A204.1 (cell line): ENCODE data around the gene ECSCR.
"Not testable (repeated sequence)": the region's sequence is repeated elsewhere in the genome, so short reads cannot be mapped to it uniquely, and the experiment has no call there.

Experiments used
- FAIRE-seq: peaks from 2 replicates; lab custom pipeline; 2012; peaks lifted over from hg19 to GRCh38; lab: Jason Lieb, UNC

ECSCR gene

GRCh38 chr5:139462586-139463276, at the start of gene ECSCR:
Gene ECSCR, minus strand, starts transcription at chr5:139462743. Its CDS starts 73 bp downstream, at chr5:139462670.
- no peak for FAIRE-seq

- not testable (repeated sequence) for FAIRE-seq
Measured at GRCh38 chr5:139504722-139505121, 42.2 kb upstream of the ECSCR start.

DNA sequence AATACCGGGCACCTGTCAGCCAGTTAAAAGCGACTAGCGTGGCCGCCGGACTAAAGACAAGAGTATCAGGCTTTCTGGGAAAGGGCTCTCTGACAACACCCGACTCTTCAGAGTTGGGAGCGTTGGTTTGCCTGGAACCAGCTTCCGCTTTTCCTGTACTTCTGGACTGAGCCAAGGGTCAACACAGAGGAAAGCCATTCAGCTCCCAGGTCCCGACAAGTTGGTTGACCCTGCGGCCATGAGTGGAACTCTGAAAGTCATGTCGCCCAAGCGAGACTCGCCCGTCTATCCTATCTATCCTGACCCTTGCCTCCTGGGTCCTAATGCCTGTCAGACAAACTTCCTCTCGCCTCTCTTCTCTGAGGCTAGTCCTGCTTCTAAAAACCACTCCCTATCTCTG, 41.3 kb upstream of the ECSCR start:
- not testable (repeated sequence) for FAIRE-seq

DNA sequence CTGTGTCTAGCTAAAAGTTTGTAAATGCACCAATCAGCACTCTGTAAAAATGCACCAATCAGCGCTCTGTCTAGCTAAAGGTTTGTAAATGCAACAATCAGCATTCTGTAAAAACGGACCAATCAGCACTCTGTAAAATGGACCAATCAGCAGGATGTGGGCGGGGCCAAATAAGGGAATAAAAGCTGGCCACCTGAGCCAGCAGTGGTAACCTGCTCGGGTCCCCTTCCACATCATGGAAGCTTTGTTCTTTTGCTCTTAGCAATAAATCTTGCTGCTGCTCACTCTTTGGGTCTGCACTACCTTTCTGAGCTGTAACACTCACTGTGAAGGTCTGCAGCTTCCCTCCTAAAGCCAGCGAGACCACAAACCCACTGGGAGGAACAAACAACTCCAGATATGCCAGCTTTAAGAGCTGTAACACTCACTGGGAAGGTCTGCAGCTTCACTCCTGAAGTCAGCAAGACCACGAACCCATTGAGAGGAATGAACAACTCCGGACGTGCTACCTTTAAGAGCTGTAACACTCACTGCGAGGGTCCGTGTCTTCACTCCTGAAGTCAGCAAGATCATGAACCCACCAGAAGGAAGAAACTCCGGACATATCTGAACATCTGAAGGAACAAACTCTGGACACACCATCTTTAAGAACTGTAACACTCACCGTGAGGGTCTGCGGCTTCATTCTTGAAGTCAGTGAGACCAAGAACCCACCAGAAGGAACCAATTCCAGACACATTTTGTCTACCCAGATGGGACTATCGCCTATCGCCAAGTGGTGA, 40.7 kb upstream of the ECSCR start:
- not testable (repeated sequence) for FAIRE-seq

GRCh38 chr5:139501381-139501780, 38.8 kb upstream of the ECSCR start:
- no peak for FAIRE-seq

DNA sequence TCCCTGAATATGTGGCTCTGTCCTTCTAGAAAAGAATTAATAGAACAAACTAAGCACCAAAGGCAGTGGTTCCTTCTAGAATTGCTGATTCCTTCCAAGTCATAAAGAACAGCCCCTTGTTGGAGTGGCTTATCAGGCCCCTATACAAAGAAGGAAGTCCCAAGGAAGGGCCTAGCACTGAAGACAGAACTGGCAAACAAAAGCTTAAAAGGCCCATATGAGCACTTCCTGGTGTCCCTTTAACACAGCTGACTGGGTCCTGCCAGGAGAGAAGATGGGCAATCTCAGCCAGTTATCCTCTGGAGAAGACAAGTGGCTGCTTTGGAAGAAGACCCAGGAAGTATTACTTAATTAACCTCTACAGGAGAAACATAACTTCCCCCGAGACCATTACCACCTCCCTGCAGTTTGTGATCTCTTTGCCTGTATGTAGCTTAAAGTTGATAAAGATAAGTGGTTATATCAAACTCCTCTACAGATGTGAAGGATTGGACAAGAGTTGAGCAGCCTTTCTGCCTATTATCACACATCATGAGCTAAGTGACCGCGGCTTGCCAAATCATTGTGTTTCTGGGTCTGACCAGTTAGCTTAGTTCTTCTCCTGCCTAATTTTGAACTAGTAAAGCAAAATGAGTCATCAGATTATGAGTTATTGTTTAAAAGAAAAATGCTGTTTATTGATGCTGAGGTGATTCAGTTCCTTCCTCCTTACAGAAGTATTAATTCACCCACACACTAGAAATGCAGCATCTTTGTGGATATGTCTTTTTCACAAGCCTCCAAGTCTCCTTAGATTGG, 33.3 kb upstream of the ECSCR start:
- FAIRE-seq = no peak

GRCh38 chr5:139494832-139495231, 32.3 kb upstream of the ECSCR start:
- no peak for FAIRE-seq

- FAIRE-seq = no peak
Measured at GRCh38 chr5:139494256-139494655, 31.7 kb upstream of the ECSCR start.

DNA sequence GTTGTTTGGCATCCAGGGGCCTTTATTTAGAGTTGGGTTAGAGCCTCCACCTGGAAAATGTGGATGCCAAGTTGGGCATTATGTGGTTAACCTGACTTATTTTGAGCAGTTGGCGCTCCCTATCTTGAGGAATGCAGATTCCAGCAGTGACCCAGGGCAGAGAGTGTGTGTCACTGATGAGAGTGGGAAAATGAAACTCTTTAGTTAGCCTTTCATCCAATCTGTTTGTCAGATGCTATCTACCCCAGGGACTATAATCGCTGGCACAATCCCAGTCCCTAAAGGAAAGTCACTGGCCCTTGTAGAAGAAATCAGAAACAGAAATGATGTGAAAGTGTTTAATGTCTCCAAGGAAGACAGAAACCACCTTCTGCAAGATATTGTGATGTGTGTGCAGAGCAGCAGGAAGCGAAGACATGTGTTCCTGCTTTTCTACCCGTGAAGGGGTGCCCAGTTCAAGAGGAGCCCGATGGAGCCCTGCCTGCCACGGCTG, 30.2 kb upstream of the ECSCR start:
- FAIRE-seq = no peak

DNA sequence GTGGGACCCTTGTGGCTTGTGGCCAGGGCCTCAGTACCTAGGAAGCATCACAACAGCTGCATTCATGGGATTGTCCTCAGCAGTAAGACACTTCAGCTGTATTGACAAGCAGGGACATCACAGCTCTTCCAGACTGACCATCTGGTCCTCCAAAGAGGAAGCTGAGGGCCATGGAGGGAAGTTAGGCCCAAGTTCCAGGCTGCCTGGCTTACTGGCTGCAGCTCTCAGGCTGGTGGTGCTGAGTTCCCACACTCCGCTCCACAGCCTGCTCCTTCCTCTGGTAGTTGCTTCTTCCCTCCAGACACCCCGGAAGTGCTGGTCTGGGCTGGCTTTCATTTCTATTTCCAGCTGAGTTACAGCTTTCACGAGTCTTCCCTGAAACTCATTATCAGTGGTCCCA, 25.7 kb upstream of the ECSCR start:
- no peak for FAIRE-seq

DNA sequence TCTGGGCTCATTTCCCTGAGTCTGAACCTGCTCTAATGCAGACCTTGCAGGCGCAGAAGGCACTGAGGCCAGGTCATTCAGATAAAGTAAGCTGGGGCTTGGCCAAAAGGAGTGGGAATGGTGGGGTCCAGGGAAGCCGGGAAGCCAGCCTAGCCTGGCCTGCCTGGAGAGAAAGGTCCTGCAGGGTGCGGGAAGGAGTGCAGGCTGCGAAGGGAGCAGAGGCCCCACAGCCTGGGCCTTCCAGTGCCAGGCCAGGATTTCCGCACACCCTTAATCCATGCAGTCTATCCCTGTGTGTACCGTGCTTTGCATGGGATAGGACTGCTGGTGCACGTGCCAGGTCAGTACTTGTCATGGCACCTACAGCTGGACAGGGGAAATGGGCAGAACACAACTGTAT, 23.7 kb upstream of the ECSCR start:
- FAIRE-seq = no peak

- FAIRE-seq = not testable (repeated sequence)
Measured at GRCh38 chr5:139482890-139483208, 20.3 kb upstream of the ECSCR start.

DNA sequence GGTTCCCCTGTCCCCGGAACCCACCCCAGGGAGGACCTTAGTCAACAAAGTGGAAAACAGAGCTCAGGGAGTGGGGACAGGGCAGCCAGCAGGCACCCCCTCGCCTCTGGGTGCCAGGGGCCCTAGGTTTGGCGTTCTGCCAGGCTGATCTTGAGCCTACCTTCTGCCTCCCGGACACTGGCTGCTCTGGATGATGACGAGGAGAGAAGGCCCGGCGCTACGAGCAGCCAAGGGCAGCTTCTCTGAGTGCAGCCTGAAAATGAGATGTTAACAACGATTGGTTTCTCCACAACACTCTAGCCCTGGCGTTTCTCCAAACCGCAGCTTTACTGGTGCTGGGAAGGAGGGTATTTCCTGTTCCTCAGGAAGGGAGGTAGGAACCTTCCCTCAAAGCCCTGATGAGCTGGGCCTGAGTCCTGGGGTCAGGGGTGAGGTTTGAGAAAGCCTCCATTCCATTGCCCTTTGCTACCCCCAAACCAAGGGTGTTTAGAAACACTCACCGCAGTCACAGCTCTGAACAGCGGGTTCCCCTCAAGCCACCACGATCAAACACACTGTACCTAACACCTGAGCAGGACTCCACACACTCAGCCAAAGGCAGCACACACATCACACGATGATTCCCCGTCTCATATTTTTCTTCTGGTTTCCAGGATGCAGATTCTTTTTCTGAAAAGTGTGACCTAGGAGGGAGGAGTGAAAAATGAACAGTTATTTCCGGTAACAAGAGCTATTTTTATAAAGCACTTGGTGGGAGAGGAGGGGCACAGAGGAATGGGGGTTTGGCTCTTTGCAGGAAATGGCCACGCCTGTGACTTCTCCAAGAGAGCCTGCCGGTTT, 19.7 kb upstream of the ECSCR start, which contains the start of gene STING1:
TSS of gene STING1 (minus strand) at position 709 of the 840 bp plus-strand sequence. CDS start 1,054 bp downstream, outside the sequence.
- no peak for FAIRE-seq

- no peak for FAIRE-seq
Measured at GRCh38 chr5:139481580-139482049, 19.1 kb upstream of the ECSCR start.

- FAIRE-seq = no peak
Measured at GRCh38 chr5:139481122-139481533, 18.6 kb upstream of the ECSCR start.

DNA sequence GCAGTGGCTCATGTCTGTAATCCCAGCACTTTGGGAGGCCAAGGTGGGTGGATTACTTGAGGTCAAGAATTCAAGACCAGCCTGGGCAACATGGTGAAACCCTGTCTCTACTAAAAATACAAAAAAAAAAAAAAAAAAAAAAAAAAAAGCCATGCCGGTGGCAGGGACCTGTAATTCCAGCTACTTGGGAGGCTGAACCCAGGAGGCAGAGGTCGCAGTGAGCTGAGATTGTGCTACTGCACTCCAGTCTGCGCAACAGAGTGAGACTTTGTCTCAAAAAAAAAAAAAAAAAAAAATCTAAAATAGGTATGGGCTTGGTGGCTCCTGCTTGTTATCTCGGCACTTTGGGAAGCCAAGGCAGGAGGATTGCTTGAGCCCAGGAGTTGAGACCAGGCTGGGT, 17.2 kb upstream of the ECSCR start:
- FAIRE-seq = not testable (repeated sequence)

- FAIRE-seq = not testable (repeated sequence)
Measured at GRCh38 chr5:139478657-139479423, 16.3 kb upstream of the ECSCR start.

DNA sequence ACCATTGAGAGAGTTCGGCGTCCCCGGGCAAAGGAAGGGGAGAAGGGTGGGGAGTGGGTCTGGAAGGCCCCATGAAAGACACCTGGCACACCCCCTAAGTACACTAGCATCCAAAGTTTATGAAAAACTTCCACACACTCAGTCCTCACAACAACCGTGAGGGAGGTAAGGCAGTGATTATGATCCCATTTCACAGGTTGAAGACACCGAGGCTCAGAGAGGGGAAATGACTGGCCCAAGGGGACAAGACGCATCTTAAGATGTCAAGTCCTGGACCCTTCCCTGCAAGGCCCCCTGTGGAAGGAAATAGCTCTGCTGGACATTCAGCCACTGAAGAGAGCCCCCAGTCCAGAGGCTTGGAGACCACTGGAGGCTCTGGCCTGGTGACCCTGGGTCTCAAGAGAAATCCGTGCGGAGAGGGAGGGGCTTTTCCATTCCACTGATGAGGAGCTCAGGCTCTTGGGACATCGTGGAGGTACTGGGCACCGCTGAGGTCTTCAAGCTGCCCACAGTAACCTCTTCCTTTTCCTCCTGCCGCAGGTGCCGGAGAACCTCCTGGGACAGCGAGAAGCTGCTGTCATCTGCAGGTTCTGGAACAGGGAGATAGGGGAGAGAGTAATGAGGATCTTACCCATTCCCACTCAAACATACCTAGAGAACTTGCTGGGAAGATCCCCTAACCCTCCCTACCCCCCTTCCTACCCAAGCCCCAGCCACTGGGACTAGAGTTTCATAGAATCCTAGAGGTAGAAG, 13.5 kb upstream of the ECSCR start:
- FAIRE-seq = no peak

DNA sequence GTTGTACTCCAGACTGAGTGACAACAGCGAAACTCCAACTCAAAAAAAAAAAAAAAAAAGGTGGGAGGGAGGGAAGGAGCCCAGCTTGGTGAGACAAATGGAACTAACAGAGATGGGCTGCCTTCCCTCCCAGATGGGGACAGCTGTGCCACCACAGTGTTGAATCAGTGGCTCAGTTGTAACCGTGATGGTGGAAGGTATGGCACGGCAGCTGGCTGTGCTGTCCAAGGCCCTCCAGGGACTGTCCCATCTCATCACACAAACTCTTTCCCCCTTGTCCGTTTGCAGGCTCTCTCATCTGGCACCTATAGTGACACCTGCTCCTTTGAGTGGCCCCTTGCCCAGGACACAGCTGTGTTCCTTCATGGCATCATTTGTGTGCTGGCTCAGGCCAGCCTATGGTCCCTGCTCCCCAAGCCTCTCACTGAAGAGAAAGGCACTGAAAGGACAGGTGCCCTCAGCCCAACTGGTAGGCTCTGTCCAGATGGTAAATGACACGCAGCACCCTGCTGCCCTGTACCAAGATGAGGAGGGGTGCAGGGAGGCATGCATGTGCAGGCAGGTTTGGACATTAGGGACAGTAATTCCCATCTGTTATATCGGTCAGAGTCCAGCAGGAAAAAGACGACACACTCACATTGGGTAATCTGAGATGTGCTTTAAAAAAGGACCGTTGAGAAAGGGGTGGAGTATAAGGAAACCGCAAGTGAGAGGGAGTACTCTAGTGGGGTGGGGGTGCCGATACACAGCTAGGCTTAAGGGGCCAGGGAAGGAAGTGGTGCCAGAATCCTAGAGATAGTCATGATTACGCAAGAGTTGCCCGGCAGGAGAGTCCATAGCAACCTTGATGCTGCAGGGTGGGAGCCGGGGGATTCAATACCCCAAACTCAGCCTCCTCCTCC, 12.6 kb upstream of the ECSCR start:
- no peak for FAIRE-seq
